Stimulated activated CD8-positive, alpha-beta memory T cell treated with anti-CD3 and anti-CD28 coated beads, Interleukin-7, amount 100 ng/mL, for 4 hours (primary cell): Measurements from ENCODE around the gene OXER1.
"Not testable (repeated sequence)": the region's sequence is repeated elsewhere in the genome, so short reads cannot be mapped to it uniquely, and the experiment has no call there.

Source experiments
- DNase-seq, 2 donors: peaks; one replicate each; pipeline ENCODE4 v3.0.0-alpha.2; 2020; ENCODE audit warnings: low read depth in 2 of 2

The OXER1 gene

DNA sequence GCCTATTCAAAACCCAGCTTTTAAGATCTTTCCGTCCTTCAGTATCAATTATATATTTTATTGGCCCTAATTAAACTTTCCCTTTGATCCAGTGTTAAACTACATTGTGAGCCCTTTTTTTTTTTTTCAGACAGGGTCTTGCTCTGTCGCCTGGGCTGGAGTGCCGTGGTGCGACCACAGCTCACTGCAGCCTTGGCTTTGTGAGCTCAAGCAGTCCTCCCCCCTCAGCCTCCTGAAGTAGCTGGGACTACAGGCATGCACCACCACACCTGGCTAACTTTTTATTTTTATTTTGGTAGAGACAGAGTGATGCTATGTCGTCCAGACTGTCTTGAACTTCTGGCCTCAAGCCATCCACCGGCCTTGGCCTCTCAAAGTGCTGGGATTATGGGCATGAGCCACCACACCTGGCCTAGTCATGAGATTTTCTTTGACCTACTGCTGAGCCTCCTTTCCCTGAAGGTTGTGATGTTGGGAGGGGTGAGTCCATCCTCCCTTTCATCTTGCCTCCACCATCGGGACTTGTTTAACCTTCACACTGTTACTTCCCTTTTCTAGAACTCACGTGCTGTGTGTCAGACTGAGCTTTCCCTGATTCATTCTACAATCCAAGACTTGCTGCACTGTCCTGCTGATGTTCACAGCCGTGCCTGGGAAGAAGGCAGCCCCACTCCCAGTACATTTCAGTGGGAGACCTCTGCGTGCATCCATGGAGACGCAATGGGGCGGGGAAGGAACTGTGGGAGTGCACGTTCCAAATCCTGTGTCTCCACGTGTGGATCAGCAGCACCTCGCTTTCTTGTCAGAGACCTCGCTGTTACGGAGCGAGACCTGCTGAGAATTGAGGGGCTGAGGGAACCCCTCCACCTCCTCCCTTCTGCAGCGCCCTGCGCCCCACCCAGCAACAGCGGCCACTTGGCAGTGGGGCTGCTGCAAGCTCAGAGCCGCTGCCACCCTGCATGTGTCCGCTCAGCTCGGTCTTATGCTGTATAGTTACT is 10.8 kb downstream of the OXER1 start:
- DNase-seq, result no peak

DNA sequence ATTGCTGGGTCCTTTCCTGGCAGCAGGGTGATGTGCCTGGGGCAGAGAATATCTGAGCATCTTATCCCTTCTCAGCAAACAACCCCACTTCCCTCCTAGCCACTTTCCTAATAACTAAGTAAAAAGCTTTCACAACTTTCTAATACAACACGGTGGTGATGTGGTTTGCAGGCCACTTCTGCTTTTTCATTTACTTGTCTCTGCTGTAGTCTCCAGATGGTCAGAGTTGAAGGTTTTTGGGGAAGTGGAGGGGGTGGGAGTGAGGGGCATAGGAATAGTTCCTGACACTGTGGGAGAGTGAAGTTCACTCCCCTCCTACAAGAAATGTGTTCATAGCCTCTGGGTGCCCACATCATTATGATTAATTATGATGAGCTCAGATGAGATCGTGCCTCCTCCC is 11.6 kb downstream of the OXER1 start:
- no peak for DNase-seq

DNA sequence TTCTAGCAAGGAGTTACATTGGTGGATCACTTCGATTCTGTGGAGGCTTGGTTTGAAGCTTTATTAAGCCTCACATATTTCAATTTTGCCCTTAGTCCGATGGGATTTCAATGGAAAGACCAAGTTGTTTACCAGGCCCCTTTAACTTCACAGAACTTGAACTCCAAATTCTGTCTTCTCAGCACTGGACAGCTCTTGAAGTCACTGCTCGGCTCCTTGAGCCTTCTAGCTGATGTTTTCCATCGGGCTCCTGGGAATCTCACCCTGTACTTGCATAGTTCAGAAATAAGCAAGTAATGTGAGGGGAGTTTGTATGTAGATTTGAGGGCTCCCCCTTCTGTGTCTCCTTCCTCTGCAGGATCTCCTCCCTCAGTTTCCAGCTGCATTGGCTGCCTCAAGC is 15.1 kb downstream of the OXER1 start:
- no peak for DNase-seq

DNA sequence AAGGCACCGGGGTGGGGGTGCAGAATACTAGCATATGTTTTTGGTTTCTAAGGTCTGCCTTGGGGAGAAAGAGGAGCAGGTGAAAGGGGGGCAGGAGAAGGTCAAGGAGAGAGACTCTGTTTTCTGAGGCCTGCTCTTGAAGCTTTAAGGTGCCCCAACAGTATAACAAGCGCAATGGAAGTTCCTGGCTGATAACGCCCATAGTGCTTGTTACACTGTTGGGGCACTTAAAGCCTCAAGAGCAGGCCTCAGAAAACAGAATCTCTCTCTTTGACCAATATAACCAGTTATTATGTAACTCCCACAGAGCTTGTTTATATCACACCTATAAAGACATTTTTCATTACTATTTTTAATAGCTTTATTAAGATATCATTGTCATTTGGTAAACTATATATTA is 16.5 kb downstream of the OXER1 start:
- no peak for DNase-seq

DNA sequence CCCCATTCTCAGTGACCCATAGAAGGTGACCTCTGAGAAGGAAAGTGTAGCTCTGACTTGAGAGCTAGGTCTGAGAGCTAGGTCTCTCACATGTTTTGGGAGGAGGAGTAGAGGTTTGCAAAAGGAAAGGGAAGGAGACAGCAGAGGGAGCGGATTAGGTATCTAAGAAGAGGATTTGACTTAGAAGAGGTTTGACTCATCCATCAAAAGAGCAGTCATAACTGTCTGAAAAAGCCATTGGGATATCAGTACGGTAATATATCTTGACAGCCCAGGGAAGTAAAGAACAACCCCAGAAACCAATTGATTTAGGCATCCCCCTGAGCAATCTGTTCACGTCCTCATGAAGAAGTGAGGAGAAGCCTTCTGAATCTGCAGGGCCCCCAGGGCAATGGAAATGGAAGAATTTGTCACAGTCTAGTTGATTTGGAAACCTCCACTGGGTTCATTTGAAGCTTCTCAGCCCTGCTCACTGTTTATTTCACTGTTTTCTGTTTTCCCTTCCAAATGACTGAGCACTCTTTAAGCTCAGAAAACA is 19.3 kb downstream of the OXER1 start:
- DNase-seq, result no peak

DNA sequence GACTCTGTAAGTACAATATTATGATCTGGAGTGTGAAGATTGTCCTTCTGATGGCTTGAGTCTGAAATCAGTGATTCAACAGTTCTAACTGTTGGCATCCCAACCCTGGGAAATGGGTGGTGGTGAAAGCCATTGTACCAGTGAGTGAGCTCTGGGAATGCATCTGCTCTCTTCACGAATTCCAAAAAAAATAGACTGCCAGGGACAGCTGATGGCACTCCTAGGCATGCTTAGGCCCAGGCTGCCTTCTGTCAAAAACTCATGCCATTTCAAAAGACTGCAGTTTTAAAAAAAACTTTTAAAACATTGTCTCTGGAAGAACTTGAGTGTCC is 20.3 kb downstream of the OXER1 start:
- DNase-seq, result no peak

DNA sequence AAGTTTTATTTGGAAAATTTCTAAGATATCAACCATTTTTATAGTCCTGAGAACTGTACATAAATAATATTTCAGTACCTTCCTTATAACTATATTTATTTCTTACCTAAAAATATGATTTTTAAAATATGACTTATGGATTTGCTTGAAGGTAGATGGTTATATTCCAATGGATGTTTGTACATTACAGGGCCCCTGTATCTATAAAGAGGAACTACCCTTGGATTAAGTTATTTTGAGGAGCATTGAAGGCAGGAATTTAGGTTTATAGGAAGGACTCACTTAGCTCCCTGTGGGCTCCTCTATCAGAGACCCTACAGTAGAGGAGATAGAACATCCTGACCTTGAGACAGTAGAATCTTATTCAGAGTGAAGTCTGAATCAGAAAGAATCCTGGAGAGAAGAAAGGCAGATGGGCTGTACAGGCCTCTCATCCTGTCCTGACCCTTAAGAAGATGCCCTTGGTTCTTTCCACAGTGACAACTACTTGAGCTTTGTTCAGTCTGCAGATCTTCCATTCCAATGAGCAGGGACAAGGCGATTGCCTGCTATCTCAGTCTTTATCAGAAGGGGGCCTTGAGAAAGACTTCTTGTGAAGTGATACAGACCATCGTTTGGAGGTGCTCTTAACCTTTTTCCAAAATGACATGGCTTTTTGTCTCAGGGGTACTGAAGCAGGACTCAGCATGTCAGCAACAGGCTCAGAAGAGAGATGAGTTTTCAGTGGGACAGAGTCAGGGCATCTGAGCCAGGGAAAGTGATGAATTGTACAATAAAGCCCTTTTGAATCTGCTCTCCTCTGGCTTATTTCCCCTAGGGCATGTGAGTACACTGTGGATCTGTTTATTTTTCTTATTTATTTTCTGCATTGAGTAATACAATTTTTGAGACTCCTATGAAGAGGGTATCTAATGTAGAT is 20.9 kb downstream of the OXER1 start:
- no peak for DNase-seq

DNA sequence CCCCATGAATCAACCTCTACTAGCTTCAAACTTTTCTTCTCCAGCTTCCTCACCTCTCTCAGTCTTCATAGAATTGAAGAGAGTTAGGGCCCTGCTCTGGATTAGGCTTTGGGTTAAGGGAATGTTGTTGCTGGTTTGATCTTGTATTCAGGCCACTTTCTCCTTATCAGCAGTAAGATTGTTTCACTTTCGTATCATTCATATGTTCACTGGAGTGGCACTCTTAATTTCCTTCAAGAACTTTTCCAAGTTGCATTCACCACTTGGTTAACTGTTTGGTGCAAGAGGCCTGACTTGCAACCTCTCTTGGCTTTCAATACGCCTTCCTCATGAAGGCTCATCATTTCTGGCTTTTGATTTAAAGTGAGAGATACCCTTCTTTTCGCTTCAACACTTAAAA is 22.8 kb downstream of the OXER1 start:
- no peak for DNase-seq

DNA sequence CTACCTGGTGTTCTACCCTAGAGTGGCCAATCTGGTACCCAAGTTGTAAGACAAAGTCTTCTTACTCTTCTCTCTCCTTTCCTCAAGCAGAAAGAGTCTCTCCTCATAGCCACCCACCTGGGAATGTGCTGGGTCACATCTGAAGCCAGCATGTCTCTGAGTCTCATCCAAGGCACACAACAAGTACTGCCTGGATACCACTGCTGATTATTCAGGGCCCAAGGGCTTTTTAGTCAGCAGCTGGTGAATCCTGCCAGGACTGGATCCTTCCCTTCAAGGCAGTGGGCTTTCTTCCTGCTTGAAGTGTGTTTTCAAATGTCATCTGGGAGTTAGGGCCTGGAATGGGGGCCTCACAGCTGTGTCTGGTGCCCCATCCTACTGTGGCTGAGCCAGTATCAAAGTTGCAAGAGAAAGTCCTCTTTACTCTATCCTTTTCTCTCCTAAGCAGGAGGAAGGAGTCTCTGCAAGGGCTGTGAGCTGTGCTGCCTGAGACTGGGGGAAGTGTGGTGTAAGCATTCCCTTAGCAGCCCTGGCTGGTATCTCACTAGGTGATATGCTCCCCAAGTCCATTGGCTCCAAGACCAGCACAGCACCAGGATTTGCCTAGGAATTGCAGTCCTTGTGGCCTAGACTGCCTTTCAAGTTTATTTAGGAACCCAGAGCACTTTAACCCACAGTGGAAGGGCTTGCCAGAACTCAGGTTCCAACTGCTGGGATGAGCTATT is 27.2 kb downstream of the OXER1 start:
- no peak for DNase-seq

DNA sequence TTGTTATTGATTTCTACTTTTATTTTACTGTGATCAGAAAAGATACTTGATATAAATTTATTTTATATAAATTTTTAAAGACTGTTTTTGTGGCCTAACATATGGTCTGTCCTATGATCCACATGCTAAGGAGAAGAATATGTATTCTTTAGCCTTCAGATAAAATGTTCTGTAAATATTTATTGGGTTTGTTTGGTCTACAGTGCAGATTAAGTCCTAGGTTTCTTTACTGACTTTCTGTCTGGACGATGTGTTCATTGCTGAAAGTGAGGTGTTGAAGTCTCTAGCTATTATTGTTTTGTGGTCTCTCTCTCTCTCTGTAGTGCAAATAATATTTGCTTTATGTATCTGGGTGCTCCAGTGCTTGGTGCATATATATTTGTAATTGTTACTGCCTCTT is 30.1 kb downstream of the OXER1 start:
- DNase-seq, result no peak

DNA sequence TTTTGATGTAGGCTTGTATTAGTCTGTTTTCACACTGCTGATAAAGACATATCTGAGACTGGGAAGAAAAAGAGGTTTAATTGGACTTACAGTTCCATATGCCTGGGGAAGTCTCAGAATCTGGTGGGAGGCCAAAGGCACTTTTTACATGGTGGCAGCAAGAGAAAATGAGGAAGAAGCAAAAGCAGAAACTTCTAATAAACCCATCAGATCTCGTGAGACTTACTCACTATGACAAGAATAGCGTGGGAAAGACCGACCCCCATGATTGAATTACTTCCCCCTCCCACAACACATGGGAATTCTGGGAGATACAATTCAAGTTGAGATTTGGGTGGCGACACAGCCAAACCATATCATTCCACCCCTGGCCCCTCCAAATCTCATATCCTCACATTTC is 32.6 kb downstream of the OXER1 start:
- DNase-seq, result not testable (repeated sequence)

DNA sequence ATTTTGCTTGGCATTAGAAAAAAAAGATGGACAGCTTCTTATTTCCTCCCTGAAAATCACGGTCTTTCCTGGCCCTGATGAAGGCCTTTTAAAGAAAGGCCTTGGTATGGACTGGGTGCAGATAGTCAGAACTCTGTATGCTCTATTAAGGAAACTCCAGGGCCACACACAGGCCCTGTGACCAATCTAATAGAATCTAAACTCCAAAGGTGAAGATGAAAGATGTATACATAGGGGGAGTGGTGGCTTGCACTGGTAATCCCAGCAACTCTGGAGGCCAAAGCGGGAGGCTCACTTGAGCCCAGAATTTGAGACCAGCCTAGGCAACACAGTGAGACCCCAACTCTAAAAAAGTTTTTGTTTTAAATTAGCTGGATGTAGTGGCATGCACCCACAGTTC is 37.3 kb downstream of the OXER1 start:
- DNase-seq, result no peak

DNA sequence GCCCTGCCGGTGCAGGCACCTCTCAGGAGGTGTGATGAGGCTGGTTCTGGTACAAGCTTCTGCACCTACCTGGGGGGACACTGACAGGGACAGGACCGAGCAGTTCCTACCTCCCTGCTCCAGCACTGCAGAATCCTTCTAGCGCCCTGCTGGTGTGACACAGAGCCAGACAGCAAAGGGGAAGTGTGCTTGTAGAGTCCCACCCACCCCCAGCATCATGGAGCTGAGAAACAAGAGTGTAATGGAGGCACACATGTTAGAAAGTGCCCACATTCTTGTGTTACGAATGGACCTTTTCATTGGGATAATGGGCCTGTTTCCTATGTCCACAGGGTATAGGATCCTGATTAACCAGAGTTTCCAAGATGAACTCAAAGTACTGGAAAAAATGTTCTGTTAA is 38.3 kb downstream of the OXER1 start:
- DNase-seq, result no peak

DNA sequence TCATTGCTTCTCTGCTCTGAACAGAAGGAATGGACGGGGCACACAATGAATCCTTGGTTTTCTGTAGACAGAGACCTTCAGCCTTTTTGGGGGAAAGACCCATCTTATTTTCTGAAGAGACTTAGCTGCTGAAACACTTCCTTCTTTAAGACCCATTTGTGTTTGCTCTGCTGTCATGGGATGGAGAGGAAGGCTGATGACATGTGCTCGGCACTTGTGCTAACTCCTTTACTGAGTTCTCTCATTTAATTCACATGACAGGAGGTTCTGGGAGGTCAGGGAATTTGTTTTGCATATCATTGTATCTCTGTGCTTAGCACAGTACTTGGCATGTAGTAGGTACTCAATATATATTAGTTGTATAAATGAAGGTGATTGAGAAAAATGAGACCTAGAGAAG is 39.0 kb downstream of the OXER1 start:
- DNase-seq, result no peak

DNA sequence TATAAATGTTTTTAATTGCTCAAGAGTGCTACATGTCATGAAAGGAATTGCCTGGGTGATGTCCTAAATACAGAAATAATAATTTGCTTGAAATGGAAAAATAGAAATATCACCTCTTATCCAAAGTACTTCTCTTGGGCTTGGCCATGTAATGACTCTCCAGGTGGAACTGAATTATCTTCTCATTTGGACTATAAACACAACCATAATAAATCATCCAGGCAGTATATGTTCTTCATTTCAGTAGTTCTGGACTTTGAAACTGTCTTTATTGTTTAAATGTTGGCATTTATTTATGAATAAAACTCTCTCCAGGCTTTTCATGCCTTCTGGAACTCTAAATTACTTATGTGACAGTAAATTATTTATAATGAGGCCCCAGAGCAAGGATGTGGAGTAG is 40.5 kb downstream of the OXER1 start:
- DNase-seq, result no peak

DNA sequence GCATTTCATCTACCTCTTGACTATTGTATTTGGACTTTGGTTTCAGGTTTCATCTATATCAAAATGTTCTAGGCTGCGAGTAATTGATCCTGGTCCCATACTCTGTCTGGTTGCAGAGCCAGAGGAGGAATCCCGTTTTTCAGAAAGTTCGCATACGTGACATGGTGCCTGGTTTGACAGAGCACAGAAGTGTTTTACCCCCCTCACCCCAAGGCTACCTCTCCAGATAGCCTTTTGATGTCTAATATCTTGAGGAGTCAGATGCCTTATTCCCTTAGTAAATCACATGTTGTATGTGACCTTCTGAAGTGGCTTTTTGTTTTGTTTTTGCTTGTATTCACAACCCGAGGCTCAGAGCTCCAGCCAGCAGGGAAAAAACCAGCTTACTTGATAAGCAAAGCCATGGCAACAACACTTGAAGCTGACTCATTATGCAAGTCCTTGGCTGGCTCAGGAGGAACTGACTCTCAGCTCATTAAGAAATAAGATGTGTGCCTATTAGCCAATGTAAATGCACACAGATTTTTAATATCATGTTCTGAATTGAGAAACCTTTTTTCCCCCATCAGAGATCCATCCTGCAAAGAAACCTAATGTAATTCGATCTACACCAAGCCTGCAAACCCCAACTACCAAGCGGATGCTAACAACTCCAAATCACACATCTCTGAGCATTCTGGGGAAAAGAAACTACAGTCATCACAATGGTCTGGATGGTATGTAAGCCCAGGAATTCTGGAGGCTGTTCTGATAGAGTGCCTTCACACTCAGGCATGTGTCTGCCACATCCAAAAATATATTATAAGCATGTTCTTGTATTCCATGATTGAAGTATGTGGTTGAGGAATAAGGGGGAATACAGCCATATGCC is 41.4 kb downstream of the OXER1 start:
- no peak for DNase-seq

DNA sequence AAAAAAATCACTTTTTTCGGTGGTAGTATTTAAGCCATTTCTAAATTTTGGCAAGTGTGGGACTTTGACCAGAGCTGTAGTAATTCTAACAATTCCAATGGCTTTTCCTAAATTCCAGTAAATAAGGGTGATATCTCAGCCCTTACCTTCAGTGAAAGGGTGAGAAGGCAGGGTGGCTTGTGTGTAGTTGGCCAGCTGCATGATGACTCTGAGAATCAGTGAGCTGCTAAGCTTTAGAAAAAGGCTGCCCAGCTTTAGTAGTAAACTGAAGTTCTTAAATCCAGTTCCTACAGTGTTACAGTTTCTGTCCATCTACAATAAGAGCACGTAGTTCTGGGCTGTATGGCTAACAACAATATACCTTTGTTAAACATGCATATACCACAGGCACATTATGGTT is 42.0 kb downstream of the OXER1 start:
- no peak for DNase-seq

DNA sequence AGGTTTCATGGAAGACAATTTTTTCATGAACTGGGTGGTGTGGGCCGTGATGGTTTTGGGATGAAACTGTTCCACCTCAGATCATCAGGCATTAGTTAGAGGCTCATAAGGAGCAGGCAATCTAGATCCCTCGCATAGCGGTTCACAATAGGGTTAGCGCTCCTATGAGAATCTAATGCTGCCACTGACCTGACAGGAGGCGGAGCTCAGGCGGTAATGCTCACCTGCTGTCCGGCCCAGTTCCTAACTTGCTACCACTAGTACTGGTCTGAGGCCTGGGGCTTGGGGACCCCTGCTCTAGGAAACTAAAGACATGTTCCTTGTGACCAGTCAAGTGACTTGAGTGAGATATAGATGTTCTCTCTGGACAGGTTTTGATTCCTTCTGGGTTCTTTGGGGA is 49.2 kb downstream of the OXER1 start:
- no peak for DNase-seq

DNA sequence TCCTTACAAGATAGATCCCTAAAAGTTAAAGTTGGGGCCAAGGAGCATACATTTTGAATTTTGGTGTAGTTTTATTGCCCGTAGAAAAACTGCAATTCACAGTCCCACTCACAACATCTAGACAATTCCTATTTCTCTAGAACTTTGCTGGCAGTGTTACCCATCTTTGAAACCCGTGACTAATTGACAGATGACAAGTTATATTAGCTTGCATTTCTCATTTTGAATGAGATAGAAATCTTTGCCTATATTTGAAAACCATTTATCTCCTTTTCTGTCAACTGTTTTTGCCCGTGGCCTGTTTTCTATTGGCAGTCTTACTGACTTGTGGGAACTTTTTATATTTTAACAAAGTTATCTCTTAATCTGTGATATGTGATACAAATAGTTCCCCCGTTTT is 50.0 kb downstream of the OXER1 start:
- no peak for DNase-seq

DNA sequence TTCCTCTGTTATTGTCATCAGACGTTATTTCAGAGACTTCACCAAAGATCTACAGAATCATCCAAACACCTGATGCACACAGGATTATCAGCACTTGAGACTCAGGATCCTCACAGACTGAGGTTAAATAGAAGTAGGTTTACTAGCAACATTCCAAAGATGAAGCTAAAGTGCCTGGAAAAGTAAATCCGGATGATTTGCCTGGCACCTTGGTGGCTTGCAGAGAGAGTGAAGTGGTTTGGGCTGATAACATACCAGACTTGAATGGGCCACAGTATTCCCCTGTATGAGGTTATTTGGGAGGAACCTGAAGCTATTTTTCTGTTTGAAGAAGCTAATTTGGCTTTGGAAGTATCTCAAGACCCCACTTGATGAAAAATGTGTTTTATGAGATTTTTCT is 51.0 kb downstream of the OXER1 start:
- no peak for DNase-seq
